Right cardiac atrium (tissue), 5 donors: ENCODE measurements around the gene CGA. TPM values are rescaled to one million over a fixed set of nuclear protein-coding genes. Genes with fewer than 3 reads are reported as not detected.

Source experiments
- ATAC-seq, 2 donors: fragments of 200-7000 bp; cut with Tn5 transposase; one replicate each; pipeline versions ENCODE4 v1.8.0 to v1.9.1; 2020; ENCODE audit warnings: moderate library complexity in 2 of 2, mild to moderate bottlenecking in 1 of 2
- DNase-seq, 3 donors: peaks; one replicate each; pipeline ENCODE4 v3.0.0-alpha.2; 2020
- H3K27ac ChIP-seq: one replicate; pipeline ENCODE4 v1.5.1; 2013; ENCODE audit warnings: mild to moderate bottlenecking, low read length, control low read depth, moderate library complexity
- H3K27me3 ChIP-seq: one replicate; pipeline ENCODE4 v1.6.1; 2013; ENCODE audit not compliant: control insufficient read depth, insufficient read depth
- H3K4me1 ChIP-seq: one replicate; pipeline ENCODE4 v1.6.1; 2013; ENCODE audit warnings: low read length; ENCODE audit not compliant: control insufficient read depth, insufficient read depth
- H3K4me3 ChIP-seq: one replicate; pipeline ENCODE4 v1.5.1; 2013; ENCODE audit warnings: low read length, control low read depth
- H3K9me3 ChIP-seq: one replicate; pipeline ENCODE4 v1.6.1; 2013; ENCODE audit warnings: low read length; ENCODE audit not compliant: control insufficient read depth
- WGBS: extraction: QIAGEN DNeasy Blood & Tissue Kit; methylation state at CpG from one replicate; pipeline ENCODE4 v1.1.7; 2013; 5-methylcytosine and 5-hydroxymethylcytosine counted together
- intact Hi-C, 4 donors: fragments of 100-400 bp; cut with DNase I; formaldehyde crosslinking; loops; one replicate each; pipeline versions ENCODE4 v1.11.0 to v1.14.0; 2022 to 2023
- polyA plus RNA-seq: library from polyadenylated mRNA; stranded (reverse); fragments of 200-250 nt; gene quantifications from one replicate; pipeline ENCODE4 v1.2.3, GENCODE V29; 2013
- total RNA-seq, 4 donors: library from RNA; stranded (reverse); fragmentation: NEBNext Ultra II Directional; extraction: Animal tissue kit (Norgen Biotek cat#: 25700); gene quantifications; one replicate each; pipeline ENCODE4 v1.2.1, GENCODE V29; 2021
- donor health status: healthy with polysubstance abuse.
- donor health status: DM: no; HTN: yes; CAD: no.
- donor health status: DM: no; HTN: no; CAD: no.
- donor health status: DM: no; HTN: yes; CAD: no; lungs with severe emphysema.
- donor health status: DM: yes; HTN: yes; CAD: no.

Gene CGA
- total and polyA plus RNA-seq, 5 donors = 0.41 to 0.94 (median 0.50) TPM; not detected in 2

GRCh38 chr6:87089135-87089534, 5.8 kb downstream of the CGA start:
- Histone ChIP-seq H3K9me3 (no peaks in the 10 kb centered on the region), H3K27me3 (no peaks in the 10 kb centered on the region), H3K4me3 (no peak overlapping the region), H3K27ac (no peak overlapping the region), H3K4me1 (no peaks in the 10 kb centered on the region)
- WGBS = 90% methylated on average over 2 of the region's 2 CpGs
- DNase-seq = no peak
- no peak for ATAC-seq
- intact Hi-C loops = no loop called here

- Histone ChIP-seq H3K4me1 (no peaks in the 10 kb centered on the region), H3K9me3 (no peaks in the 10 kb centered on the region), H3K27ac (no peak overlapping the region), H3K4me3 (no peak overlapping the region), H3K27me3 (no peaks in the 10 kb centered on the region)
- WGBS = 86% methylated on average over 4 of the region's 4 CpGs
- no peak for DNase-seq
- intact Hi-C loops = no loop called here
- no peak for ATAC-seq
Measured at GRCh38 chr6:87088076-87088475, 6.8 kb downstream of the CGA start.

- 61% methylated on average over 2 of the region's 2 CpGs for WGBS
- Histone ChIP-seq H3K4me3 (no peak overlapping the region), H3K9me3 (no peaks in the 10 kb centered on the region), H3K4me1 (no peaks in the 10 kb centered on the region), H3K27ac (no peak overlapping the region), H3K27me3 (no peaks in the 10 kb centered on the region)
- intact Hi-C loops = no loop called here
- no peak for DNase-seq
- no peak for ATAC-seq
Measured at GRCh38 chr6:87082160-87082721, 12.7 kb downstream of the CGA start.

GRCh38 chr6:87078983-87079616, 15.8 kb downstream of the CGA start:
- DNase-seq = peak; percentile 72 to 83 (median 81)
- Histone ChIP-seq H3K9me3 (no peaks in the 10 kb centered on the region), H3K4me3 (no peak overlapping the region), H3K27me3 (no peaks in the 10 kb centered on the region), H3K4me1 (no peaks in the 10 kb centered on the region), H3K27ac (no peak overlapping the region)
- peak; percentile 82 for ATAC-seq
- intact Hi-C loops = loop anchor here in 1 of 4 donors (10.0 kb wide), 1 partner anchor 156 kb away; no protein-coding TSS in a partner anchor
- 37% methylated on average over 8 of the region's 8 CpGs for WGBS

- H3K27me3 ChIP-seq = no peaks in the 10 kb centered on the region
- H3K4me1 ChIP-seq = no peaks in the 10 kb centered on the region
- no peak overlapping the region for H3K4me3 ChIP-seq
- H3K9me3 ChIP-seq = no peaks in the 10 kb centered on the region
- DNase-seq = no peak
- intact Hi-C loops = loop anchor here in 1 of 4 donors (10.0 kb wide), 1 partner anchor 160 kb away; no protein-coding TSS in a partner anchor
- ATAC-seq = no peak
- H3K27ac ChIP-seq = no peak overlapping the region
- 83% methylated on average over 2 of the region's 2 CpGs for WGBS
Measured at GRCh38 chr6:87075168-87075567, 19.7 kb downstream of the CGA start.

- 83% methylated on average over 4 of the region's 4 CpGs for WGBS
- Histone ChIP-seq H3K4me1 (no peaks in the 10 kb centered on the region), H3K4me3 (no peak overlapping the region), H3K27ac (no peak overlapping the region), H3K27me3 (no peaks in the 10 kb centered on the region), H3K9me3 (no peaks in the 10 kb centered on the region)
- intact Hi-C loops = loop anchor here in 1 of 4 donors (10.0 kb wide), 1 partner anchor 161 kb away; no protein-coding TSS in a partner anchor
- ATAC-seq (peak in 1 of 2 donors; percentile 66), DNase-seq (peak; percentile 51 to 77 (median 68))
Measured at GRCh38 chr6:87074101-87074621, 20.7 kb downstream of the CGA start.

GRCh38 chr6:87071683-87072082, 23.2 kb downstream of the CGA start:
- no peaks in the 10 kb centered on the region for H3K4me1 ChIP-seq
- DNase-seq = no peak
- no peak overlapping the region for H3K4me3 ChIP-seq
- no peaks in the 10 kb centered on the region for H3K27me3 ChIP-seq
- ATAC-seq = no peak
- no peaks in the 10 kb centered on the region for H3K9me3 ChIP-seq
- no peak overlapping the region for H3K27ac ChIP-seq
- intact Hi-C loops = loop anchor here in 1 of 4 donors (10.0 kb wide), 1 partner anchor 163 kb away; no protein-coding TSS in a partner anchor
- 69% methylated on average over 3 of the region's 3 CpGs for WGBS

GRCh38 chr6:87070741-87071140, 24.2 kb downstream of the CGA start:
- WGBS = 38% methylated on average over 2 of the region's 2 CpGs
- Histone ChIP-seq H3K4me1 (no peaks in the 10 kb centered on the region), H3K27ac (no peak overlapping the region), H3K4me3 (no peak overlapping the region), H3K27me3 (no peaks in the 10 kb centered on the region), H3K9me3 (no peaks in the 10 kb centered on the region)
- intact Hi-C loops = loop anchor here in 1 of 4 donors (10.0 kb wide), 1 partner anchor 164 kb away; no protein-coding TSS in a partner anchor
- peak; percentile 38 to 59 for ATAC-seq
- no peak for DNase-seq

- no peak for ATAC-seq
- no peak for DNase-seq
- 71% methylated on average over 3 of the region's 3 CpGs for WGBS
- no peaks in the 10 kb centered on the region for H3K27me3 ChIP-seq
- no peaks in the 10 kb centered on the region for H3K9me3 ChIP-seq
- intact Hi-C loops = loop anchor here in 1 of 4 donors (10.0 kb wide), 1 partner anchor 176 kb away; no protein-coding TSS in a partner anchor
- no peak overlapping the region for H3K27ac ChIP-seq
- H3K4me1 ChIP-seq = no peaks in the 10 kb centered on the region
- H3K4me3 ChIP-seq = no peak overlapping the region
Measured at GRCh38 chr6:87068795-87069194, 26.1 kb downstream of the CGA start.

- Histone ChIP-seq H3K4me1 (no peaks in the 10 kb centered on the region), H3K4me3 (no peak overlapping the region), H3K9me3 (no peaks in the 10 kb centered on the region), H3K27me3 (no peaks in the 10 kb centered on the region), H3K27ac (no peak overlapping the region)
- ATAC-seq = no peak
- 28% methylated on average over 7 of the region's 7 CpGs for WGBS
- DNase-seq = peak in 2 of 3 donors; percentile 40 to 51
- intact Hi-C loops = loop anchor here in 1 of 4 donors (10.0 kb wide), 1 partner anchor 178 kb away; no protein-coding TSS in a partner anchor
Measured at GRCh38 chr6:87066449-87067333, 28.2 kb downstream of the CGA start.
